Right cardiac atrium (tissue), 5 donors: Measurements from ENCODE around the gene NLRP2B. TPM values are rescaled to one million over a fixed set of nuclear protein-coding genes. Genes with fewer than 3 reads are reported as not detected.
"Not testable (repeated sequence)": the region's sequence is repeated elsewhere in the genome, so short reads cannot be mapped to it uniquely, and the experiment has no call there.

Experiments used
- ATAC-seq, 2 donors: fragments of 200-7000 bp; cut with Tn5 transposase; one replicate each; pipeline versions ENCODE4 v1.8.0 to v1.9.1; 2020; ENCODE audit warnings: moderate library complexity in 2 of 2, mild to moderate bottlenecking in 1 of 2
- DNase-seq, 3 donors: peaks; one replicate each; pipeline ENCODE4 v3.0.0-alpha.2; 2020
- H3K27ac ChIP-seq: one replicate; pipeline ENCODE4 v1.5.1; 2013; ENCODE audit warnings: mild to moderate bottlenecking, low read length, control low read depth, moderate library complexity
- H3K27me3 ChIP-seq: one replicate; pipeline ENCODE4 v1.6.1; 2013; ENCODE audit not compliant: control insufficient read depth, insufficient read depth
- H3K4me1 ChIP-seq: one replicate; pipeline ENCODE4 v1.6.1; 2013; ENCODE audit warnings: low read length; ENCODE audit not compliant: control insufficient read depth, insufficient read depth
- H3K4me3 ChIP-seq: one replicate; pipeline ENCODE4 v1.5.1; 2013; ENCODE audit warnings: low read length, control low read depth
- H3K9me3 ChIP-seq: one replicate; pipeline ENCODE4 v1.6.1; 2013; ENCODE audit warnings: low read length; ENCODE audit not compliant: control insufficient read depth
- WGBS: extraction: QIAGEN DNeasy Blood & Tissue Kit; methylation state at CpG from one replicate; pipeline ENCODE4 v1.1.7; 2013; 5-methylcytosine and 5-hydroxymethylcytosine counted together
- intact Hi-C, 4 donors: fragments of 100-400 bp; cut with DNase I; formaldehyde crosslinking; loops; one replicate each; pipeline versions ENCODE4 v1.11.0 to v1.14.0; 2022 to 2023
- polyA plus RNA-seq: library from polyadenylated mRNA; stranded (reverse); fragments of 200-250 nt; gene quantifications from one replicate; pipeline ENCODE4 v1.2.3, GENCODE V29; 2013
- total RNA-seq, 4 donors: library from RNA; stranded (reverse); fragmentation: NEBNext Ultra II Directional; extraction: Animal tissue kit (Norgen Biotek cat#: 25700); gene quantifications; one replicate each; pipeline ENCODE4 v1.2.1, GENCODE V29; 2021
- donor health status: healthy with polysubstance abuse.
- donor health status: DM: no; HTN: yes; CAD: no.
- donor health status: DM: no; HTN: no; CAD: no.
- donor health status: DM: no; HTN: yes; CAD: no; lungs with severe emphysema.
- donor health status: DM: yes; HTN: yes; CAD: no.

NLRP2B gene
- total and polyA plus RNA-seq, 5 donors, result 0.02 TPM; not detected in 4

DNA sequence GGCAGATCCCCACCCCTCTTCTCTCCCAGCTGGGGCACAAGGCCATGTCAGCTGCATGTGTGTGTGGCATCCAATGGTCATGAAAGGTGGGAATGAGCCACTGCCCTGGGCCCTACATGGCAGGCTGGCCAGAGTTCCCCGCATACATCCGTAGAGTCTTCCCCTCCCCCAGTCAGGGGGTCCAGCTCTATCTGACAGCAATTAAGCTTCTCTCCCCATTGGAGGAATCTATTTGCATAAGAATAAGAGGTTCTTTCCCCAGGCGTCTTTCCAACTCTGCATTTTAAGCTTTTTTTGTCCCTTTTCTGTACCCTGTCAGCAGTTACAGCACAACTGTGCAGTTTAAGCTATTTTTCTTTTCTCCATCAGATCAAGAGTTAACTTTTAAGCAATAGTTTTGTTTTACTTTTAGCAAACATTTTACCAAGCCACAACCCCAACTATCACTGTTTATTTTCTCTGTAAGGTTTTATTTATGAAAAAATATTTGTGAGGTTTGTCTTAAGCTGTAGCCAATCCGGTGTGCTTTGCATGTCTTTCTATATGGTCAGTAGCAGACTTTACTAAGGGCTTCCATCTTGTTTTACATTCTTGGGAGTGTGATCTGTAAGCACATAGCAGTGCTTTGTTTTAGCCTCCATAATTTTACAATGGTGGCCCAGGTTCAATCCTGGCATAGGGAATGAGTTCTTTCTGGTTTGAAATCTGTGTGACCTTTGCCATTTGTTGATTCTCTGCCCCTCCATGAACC lies 28.7 kb downstream of the NLRP2B start:
- no peak for ATAC-seq

DNA sequence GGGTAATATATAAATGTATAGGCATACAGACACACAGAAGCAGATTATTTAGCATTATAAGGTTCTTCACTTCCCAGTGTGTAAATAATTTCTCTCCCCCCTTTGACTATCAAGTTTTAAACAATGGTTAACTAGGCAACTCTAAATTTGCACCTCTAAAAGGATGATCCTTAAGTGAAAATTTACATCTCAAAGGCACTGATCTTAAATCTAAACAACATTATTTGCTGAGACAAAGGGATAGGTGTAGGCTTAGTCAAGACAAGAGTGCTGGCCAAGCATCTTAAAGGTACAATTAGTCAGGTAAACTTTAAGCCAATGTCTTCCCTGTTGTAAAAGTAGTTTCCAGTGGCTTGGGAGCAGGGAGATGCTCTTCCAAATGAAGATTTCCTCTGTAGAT lies 33.0 kb downstream of the NLRP2B start:
- no peak overlapping the region for H3K27ac ChIP-seq
- H3K4me1 ChIP-seq, result no peaks in the 10 kb centered on the region
- no peak overlapping the region for H3K4me3 ChIP-seq
- DNase-seq (no peak), ATAC-seq (no peak)
- H3K9me3 ChIP-seq, result no peaks in the 10 kb centered on the region
- H3K27me3 ChIP-seq, result no peaks in the 10 kb centered on the region
- intact Hi-C loops, result no loop called here

More for the DNA sequence above, 28.7 kb downstream of the NLRP2B start:
- Histone ChIP-seq H3K4me3 (no peak overlapping the region), H3K9me3 (no peaks in the 10 kb centered on the region), H3K27ac (no peak overlapping the region), H3K27me3 (no peaks in the 10 kb centered on the region), H3K4me1 (no peaks in the 10 kb centered on the region)
- intact Hi-C loops, result no loop called here
- WGBS, result 77% methylated on average over 4 of the region's 4 CpGs
- no peak for DNase-seq

GRCh38 chrX:57643698-57644097 lies 36.4 kb downstream of the NLRP2B start:
- intact Hi-C loops, result no loop called here
- H3K9me3 ChIP-seq, result no peaks in the 10 kb centered on the region
- ATAC-seq, result no peak
- WGBS, result 77% methylated on average over 1 of the region's 1 CpG
- no peaks in the 10 kb centered on the region for H3K4me1 ChIP-seq
- H3K27me3 ChIP-seq, result no peaks in the 10 kb centered on the region
- H3K27ac ChIP-seq, result no peak overlapping the region
- DNase-seq, result no peak
- H3K4me3 ChIP-seq, result no peak overlapping the region

DNA sequence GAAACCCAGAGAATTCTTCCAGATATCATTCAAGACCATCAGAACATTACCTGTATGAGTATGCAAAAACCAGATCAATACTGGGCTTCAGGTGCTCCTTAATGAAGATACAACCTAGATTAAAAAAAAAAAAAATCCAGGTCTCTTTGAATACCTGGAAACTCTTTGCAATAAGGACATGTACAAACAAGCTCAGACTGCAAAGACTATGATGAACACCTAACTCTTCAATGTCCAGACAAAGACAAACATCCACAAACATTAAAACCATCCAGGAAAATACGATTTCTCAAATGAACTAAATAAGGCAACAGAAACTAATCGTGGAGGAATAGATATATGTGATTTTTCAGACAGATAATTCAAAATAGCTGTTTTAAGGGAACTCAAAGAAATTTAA lies 38.7 kb downstream of the NLRP2B start:
- H3K4me1 ChIP-seq, result no peaks in the 10 kb centered on the region

GRCh38 chrX:57640674-57641016 lies 39.4 kb downstream of the NLRP2B start:
- DNase-seq, result no peak
- WGBS, result 93% methylated on average over 4 of the region's 4 CpGs
- intact Hi-C loops, result no loop called here
- Histone ChIP-seq H3K4me3 (no peak overlapping the region), H3K27me3 (no peaks in the 10 kb centered on the region), H3K27ac (no peak overlapping the region), H3K4me1 (no peaks in the 10 kb centered on the region), H3K9me3 (no peaks in the 10 kb centered on the region)
- no peak for ATAC-seq

More for the DNA sequence above, 38.7 kb downstream of the NLRP2B start:
- DNase-seq, result no peak
- Histone ChIP-seq H3K9me3 (no peaks in the 10 kb centered on the region), H3K4me3 (no peak overlapping the region), H3K27ac (no peak overlapping the region), H3K27me3 (no peaks in the 10 kb centered on the region)
- no peak for ATAC-seq
- WGBS, result 71% methylated on average over 2 of the region's 2 CpGs
- intact Hi-C loops, result no loop called here

- H3K9me3 ChIP-seq, H3K4me3 ChIP-seq, H3K27me3 ChIP-seq, intact Hi-C loops, H3K27ac ChIP-seq, H3K4me1 ChIP-seq, ATAC-seq: not testable (repeated sequence)
- WGBS, result 95% methylated on average over 20 of the region's 20 CpGs
- DNase-seq, result peak in 1 of 3 donors; percentile 14
These were observed 50.6 kb downstream of the NLRP2B start for GRCh38 chrX:57629438-57629837.

Other genes starting within 250 kb of the NLRP2B start
- gene ZXDB, start 88.2 kb downstream of the NLRP2B start, total RNA-seq, result 1 to 10 TPM; 5.3 to 5.5 (median 5.3) TPM
- 2.2 TPM for gene ZXDB, start 88.2 kb downstream of the NLRP2B start, polyA plus RNA-seq
- gene ZXDA, start 230.2 kb upstream of the NLRP2B start, total RNA-seq, result 1 to 10 TPM; 3.8 to 4.7 (median 4.6) TPM
- 1.0 TPM for gene ZXDA, start 230.2 kb upstream of the NLRP2B start, polyA plus RNA-seq